K562 (cell line): ENCODE measurements around the gene SCN4B. TPM values are rescaled to one million over a fixed set of nuclear protein-coding genes. Genes with fewer than 3 reads are reported as not detected.

ENCODE experiments used
- ARID3A ChIP-seq: IDR thresholded peaks from 2 replicates; pipeline ENCODE4 v1.6.1; 2012; ENCODE audit warnings: low read depth, low read length, improper control_type of control experiment, borderline replicate concordance
- CC2D1A ChIP-seq: fragments of 450-650 bp; IDR thresholded peaks from 2 replicates; pipeline ENCODE4 v1.6.1; 2017; ENCODE audit warnings: mild to moderate bottlenecking
- CHCHD3 ChIP-seq: fragments of 250-450 bp; sonication (Bioruptor Pico); IDR thresholded peaks from 2 replicates; pipeline ENCODE4 v2.1.2; 2022; ENCODE audit warnings: mild to moderate bottlenecking
- CTCFL ChIP-seq: IDR thresholded peaks from 2 replicates; pipeline ENCODE4 v1.6.1; 2011; ENCODE audit warnings: borderline replicate concordance, low read depth, mild to moderate bottlenecking, moderate library complexity, low read length; ENCODE audit not compliant: insufficient read depth, poor library complexity, severe bottlenecking
- ELF4 ChIP-seq: fragments of 450-650 bp; formaldehyde crosslinking; IDR thresholded peaks from 2 replicates; pipeline ENCODE4 v1.4.0; 2022; ENCODE audit warnings: missing genetic modification characterization
- GATA2 ChIP-seq: sonication (generic); formaldehyde crosslinking; IDR thresholded peaks from 2 replicates; pipeline ENCODE4 v1.4.0; 2020; ENCODE audit warnings: mild to moderate bottlenecking, missing genetic modification reagents
- KLF13 ChIP-seq: fragments of 450-650 bp; IDR thresholded peaks from 2 replicates; pipeline ENCODE4 v1.6.1; 2016; ENCODE audit warnings: missing genetic modification characterization, low read depth, mild to moderate bottlenecking, missing compliant biosample characterization, moderate library complexity, borderline replicate concordance
- RBFOX2 ChIP-seq: fragments of 200-400 bp; formaldehyde crosslinking; IDR thresholded peaks from 2 replicates; pipeline ENCODE4 v1.6.1; 2017; ENCODE audit warnings: low read depth, mild to moderate bottlenecking, low read length, moderate library complexity
- RFX1 ChIP-seq: fragments of 450-650 bp; IDR thresholded peaks from 2 replicates; pipeline ENCODE4 v1.6.1; 2016; ENCODE audit warnings: mild to moderate bottlenecking, moderate library complexity
- RREB1 ChIP-seq: fragments of 250-450 bp; sonication (Bioruptor Pico); IDR thresholded peaks from 2 replicates; pipeline ENCODE4 v1.4.0; 2020
- SMC3 ChIP-seq: conservative IDR thresholded peaks from 2 replicates; pipeline ENCODE4 v1.6.1; 2011; ENCODE audit warnings: low read depth, low read length, improper control_type of control experiment; ENCODE audit not compliant: insufficient read depth
- TCF7L2 ChIP-seq: fragments of 150-350 bp; IDR thresholded peaks from 2 replicates; pipeline ENCODE4 v1.6.1; 2016; ENCODE audit warnings: low read depth, mild to moderate bottlenecking, low read length, moderate library complexity
- TRIM25 ChIP-seq: fragments of 450-650 bp; IDR thresholded peaks from 2 replicates; pipeline ENCODE4 v1.7.0; 2016; ENCODE audit warnings: borderline replicate concordance
- TSC22D4 ChIP-seq: fragments of 450-650 bp; IDR thresholded peaks from 2 replicates; pipeline ENCODE4 v1.6.1; 2016; ENCODE audit warnings: missing genetic modification characterization, missing biosample characterization, control low read depth
- ZBTB2 ChIP-seq: fragments of 450-650 bp; IDR thresholded peaks from 2 replicates; pipeline ENCODE4 v1.6.1; 2016; ENCODE audit warnings: antibody characterized with exemption
- ZNF707 ChIP-seq: fragments of 250-450 bp; sonication (Bioruptor Pico); conservative IDR thresholded peaks from 2 replicates; pipeline ENCODE4 v1.8.0; 2022; ENCODE audit warnings: inconsistent platforms, mild to moderate bottlenecking, moderate library complexity
- polyA plus RNA-seq, 8 experiments: library from polyadenylated mRNA; depleted of rRNA in 4 of 8; stranded (reverse) in 5 of 8; unstranded in 3 of 8; fragments of >200 nt; fragmentation: Nextera tagmentation in 2 of 8; fragmentation: Illumina TruSeq in 1 of 8; extraction: Ambion mirVana in 2 of 8; extraction: Trizol in 1 of 8; gene quantifications; 2 replicates each; pipeline versions ENCODE4 v1.2.1 to v1.2.3, GENCODE V29; 2011 to 2014; ENCODE audit warnings: inconsistent platforms in 1 of 8, missing spikeins in 1 of 8
- total RNA-seq, 7 experiments: library from RNA; depleted of rRNA in 6 of 7; stranded (reverse); fragments of >200 nt in 6 of 7; fragmentation: Illumina TruSeq in 2 of 7; extraction: Trizol in 2 of 7; gene quantifications; 2 replicates each; pipeline versions ENCODE4 v1.2.1 to v1.2.3, GENCODE V29; 2011 to 2021; ENCODE audit warnings: low replicate concordance in 1 of 7

Gene SCN4B
- total and polyA plus RNA-seq, 9 of the 15 experiments (the other 6 are each of a cell fraction or from before 2014, with no cell fraction given), result 0.03 TPM; not detected in 8

GRCh38 chr11:118198370-118198769 is 45.7 kb upstream of the SCN4B start (continued):
- TF ChIP-seq TRIM25 (no peak), RBFOX2 (no peak), ELF4 (CRISPR knock-in tag) (no peak), CTCFL (peak; percentile 75), ZBTB2 (no peak), ARID3A (no peak), KLF13 (tag) (peak; percentile 22; the same call in 1 of the 2 replicates), RREB1 (CRISPR knock-in tag) (no peak), CC2D1A (peak; percentile 80; the same call in 1 of the 2 replicates), CHCHD3 (CRISPR knock-in tag) (no peak), ZNF707 (CRISPR knock-in tag) (no peak), SMC3 (peak; percentile 92), GATA2 (CRISPR knock-in tag) (no peak), TSC22D4 (no peak), TCF7L2 (no peak), RFX1 (no peak)
